GM13976 (cell line): ENCODE measurements around the gene NBAS.

ENCODE experiments used
- DNase-seq: peaks from one replicate; pipeline ENCODE4 v3.0.0; 2012; ENCODE audit warnings: low spot score
- in situ Hi-C: fragments of 300-500 bp; cut with MboI; formaldehyde crosslinking; loops from one replicate; pipeline ENCODE4 v1.12.0; 2022; ENCODE audit warnings: low sequenced_read_pairs, mixed read lengths, inconsistent platforms; ENCODE audit not compliant: unreplicated experiment
- TF ChIP-seq, protein P1 (sequence below): IDR thresholded peaks from 2 replicates; pipeline ENCODE4 v1.5.1; 2012; ENCODE audit warnings: borderline replicate concordance, mild to moderate bottlenecking; ENCODE audit not compliant: insufficient read depth; ENCODE audit errors: extremely low read depth, missing control alignments, control extremely low read depth

Gene NBAS

GRCh38 chr2:15166878-15167277 is 394.3 kb downstream of the NBAS start:
- in situ Hi-C loops = no loop called here
- DNase-seq = no peak
- TF ChIP-seq, protein P1, sequence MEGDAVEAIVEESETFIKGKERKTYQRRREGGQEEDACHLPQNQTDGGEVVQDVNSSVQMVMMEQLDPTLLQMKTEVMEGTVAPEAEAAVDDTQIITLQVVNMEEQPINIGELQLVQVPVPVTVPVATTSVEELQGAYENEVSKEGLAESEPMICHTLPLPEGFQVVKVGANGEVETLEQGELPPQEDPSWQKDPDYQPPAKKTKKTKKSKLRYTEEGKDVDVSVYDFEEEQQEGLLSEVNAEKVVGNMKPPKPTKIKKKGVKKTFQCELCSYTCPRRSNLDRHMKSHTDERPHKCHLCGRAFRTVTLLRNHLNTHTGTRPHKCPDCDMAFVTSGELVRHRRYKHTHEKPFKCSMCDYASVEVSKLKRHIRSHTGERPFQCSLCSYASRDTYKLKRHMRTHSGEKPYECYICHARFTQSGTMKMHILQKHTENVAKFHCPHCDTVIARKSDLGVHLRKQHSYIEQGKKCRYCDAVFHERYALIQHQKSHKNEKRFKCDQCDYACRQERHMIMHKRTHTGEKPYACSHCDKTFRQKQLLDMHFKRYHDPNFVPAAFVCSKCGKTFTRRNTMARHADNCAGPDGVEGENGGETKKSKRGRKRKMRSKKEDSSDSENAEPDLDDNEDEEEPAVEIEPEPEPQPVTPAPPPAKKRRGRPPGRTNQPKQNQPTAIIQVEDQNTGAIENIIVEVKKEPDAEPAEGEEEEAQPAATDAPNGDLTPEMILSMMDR = no peak

- no peak for DNase-seq
- TF ChIP-seq, protein P1 = no peak
- in situ Hi-C loops = no loop called here
Measured at GRCh38 chr2:15163326-15163725, 397.8 kb downstream of the NBAS start.

DNA sequence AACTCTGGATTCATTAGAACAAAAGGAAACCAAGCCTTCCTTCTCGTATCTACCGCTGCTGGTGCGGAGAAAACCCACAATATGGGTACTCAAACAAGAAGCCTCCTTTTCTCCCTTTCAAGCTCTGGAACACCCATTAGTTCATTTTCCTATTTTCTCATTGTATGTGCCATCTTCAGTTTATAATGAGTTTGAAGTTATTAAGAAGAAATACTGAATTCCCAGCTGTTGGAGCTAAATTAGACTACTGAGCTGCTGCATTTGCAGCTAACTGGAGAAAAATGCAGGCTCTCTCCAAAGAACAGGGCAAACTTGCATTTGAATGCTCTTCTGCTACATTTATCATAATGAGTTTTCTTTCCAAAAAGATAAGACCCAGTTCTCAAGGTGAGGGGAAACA is 398.5 kb downstream of the NBAS start:
- TF ChIP-seq, protein P1 = no peak
- no peak for DNase-seq
- in situ Hi-C loops = no loop called here

- no peak for DNase-seq
- TF ChIP-seq, protein P1 = no peak
- in situ Hi-C loops = no loop called here
Measured at GRCh38 chr2:15160201-15160991, 400.7 kb downstream of the NBAS start.

- DNase-seq = peak; percentile 46
- in situ Hi-C loops = no loop called here
Measured at GRCh38 chr2:15159751-15160177, 401.4 kb downstream of the NBAS start.

DNA sequence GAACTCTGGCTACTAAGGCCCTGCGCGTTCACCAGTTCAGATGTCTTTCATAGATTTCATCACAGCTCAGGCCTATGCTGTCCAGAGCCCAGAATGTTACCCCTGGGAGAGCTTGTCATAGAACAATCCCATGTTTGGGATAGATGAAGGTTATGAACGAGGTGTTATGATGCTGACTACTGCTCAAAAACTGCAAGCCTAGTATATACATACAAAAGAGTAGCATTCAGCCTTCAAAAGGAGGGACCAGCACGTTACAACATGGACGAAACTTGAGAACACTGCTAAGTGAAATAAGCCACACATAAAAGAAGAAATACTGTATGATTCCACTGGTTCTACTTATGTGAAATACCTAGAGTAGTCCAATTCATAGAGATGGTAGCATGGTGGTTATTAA is 401.9 kb downstream of the NBAS start:
- no peak for DNase-seq
- in situ Hi-C loops = no loop called here

More at GRCh38 chr2:15159751-15160177, 401.4 kb downstream of the NBAS start:
- TF ChIP-seq, protein P1 = peak; percentile 49

More for the DNA sequence above, 401.9 kb downstream of the NBAS start:
- TF ChIP-seq, protein P1 = no peak
